GM23338 (cell line): ENCODE data around the gene PCBP3. TPM values are rescaled to one million over a fixed set of nuclear protein-coding genes. Genes with fewer than 3 reads are reported as not detected.

ENCODE experiments used
- ATAC-seq: fragments of 200-7000 bp; cut with Tn5 transposase; 3 replicates; pipeline ENCODE4 v1.9.1; 2020
- DNase-seq: peaks from one replicate; pipeline ENCODE4 v3.0.0-alpha.2; 2015; ENCODE audit warnings: low spot score
- H2AFZ ChIP-seq: fragments of 200-600 bp; sonication (generic); 2 replicates; pipeline ENCODE4 v1.8.0; 2016; ENCODE audit warnings: antibody characterized with exemption, mild to moderate bottlenecking, moderate library complexity
- H3F3A ChIP-seq: fragments of 200-600 bp; sonication (generic); replicated peaks from 2 replicates; pipeline ENCODE4 v1.8.0; 2017; ENCODE audit warnings: antibody characterized with exemption, mixed run types, low read depth
- H3K27ac ChIP-seq: fragments of 200-600 bp; sonication (generic); 2 replicates; pipeline ENCODE4 v1.6.1; 2016; ENCODE audit warnings: low read depth
- H3K27me3 ChIP-seq: fragments of 200-600 bp; sonication (generic); 2 replicates; pipeline ENCODE4 v1.8.0; 2016; ENCODE audit warnings: mild to moderate bottlenecking, mixed run types, moderate library complexity; ENCODE audit not compliant: insufficient read depth
- H3K36me3 ChIP-seq: fragments of 200-600 bp; sonication (generic); 2 replicates; pipeline ENCODE4 v1.8.0; 2016; ENCODE audit warnings: mild to moderate bottlenecking; ENCODE audit not compliant: insufficient read depth
- H3K4me1 ChIP-seq: fragments of 200-600 bp; sonication (generic); 2 replicates; pipeline ENCODE4 v1.8.0; 2016; ENCODE audit warnings: mild to moderate bottlenecking, moderate library complexity; ENCODE audit not compliant: insufficient read depth
- H3K4me2 ChIP-seq: fragments of 200-600 bp; sonication (generic); 2 replicates; pipeline ENCODE4 v1.7.1; 2017; ENCODE audit warnings: mixed run types
- H3K4me3 ChIP-seq: fragments of 200-600 bp; sonication (generic); 2 replicates; pipeline ENCODE4 v1.6.1; 2016; ENCODE audit warnings: mixed run types
- H3K79me2 ChIP-seq: fragments of 200-600 bp; sonication (generic); replicated peaks from 2 replicates; pipeline ENCODE4 v1.8.0; 2017; ENCODE audit warnings: mild to moderate bottlenecking; ENCODE audit not compliant: insufficient read depth
- H3K9me2 ChIP-seq: fragments of 200-600 bp; sonication (generic); 2 replicates; pipeline ENCODE4 v1.8.0; 2017; ENCODE audit not compliant: insufficient read depth
- H4K20me1 ChIP-seq: fragments of 200-600 bp; sonication (generic); replicated peaks from 2 replicates; pipeline ENCODE4 v1.8.0; 2017; ENCODE audit warnings: mild to moderate bottlenecking; ENCODE audit not compliant: insufficient read depth
- H3K27ac Mint-ChIP-seq: 2 replicates; pipeline ENCODE4 v1.8.0; 2020; ENCODE audit warnings: inconsistent platforms, mild to moderate bottlenecking, moderate library complexity, mixed read lengths
- H3K27me3 Mint-ChIP-seq: 3 replicates; pipeline ENCODE4 v1.8.0; 2022; ENCODE audit warnings: low read depth, mild to moderate bottlenecking, moderate library complexity, mixed read lengths, inconsistent platforms; ENCODE audit not compliant: insufficient read depth, poor library complexity
- H3K36me3 Mint-ChIP-seq: 3 replicates; pipeline ENCODE4 v1.8.0; 2021; ENCODE audit warnings: low read depth, mild to moderate bottlenecking, inconsistent platforms, moderate library complexity, mixed read lengths
- H3K4me1 Mint-ChIP-seq: 3 replicates; pipeline ENCODE4 v1.8.0; 2020; ENCODE audit warnings: mild to moderate bottlenecking, inconsistent platforms, mixed read lengths
- H3K4me3 Mint-ChIP-seq: 3 replicates; pipeline ENCODE4 v1.8.0; 2021; ENCODE audit warnings: moderate library complexity, mild to moderate bottlenecking, inconsistent platforms, mixed read lengths
- H3K9me3 Mint-ChIP-seq: 3 replicates; pipeline ENCODE4 v1.8.0; 2020; ENCODE audit warnings: moderate library complexity, mild to moderate bottlenecking, inconsistent platforms, mixed read lengths
- CTCF ChIP-seq, 2 experiments: fragments of 200-600 bp in 1 of 2; sonication (generic) in 1 of 2; conservative IDR thresholded peaks; 2 replicates each; pipeline versions ENCODE4 v1.5.1 to v1.6.1; 2016 to 2017; ENCODE audit warnings: antibody characterized with exemption in 2 of 2, low read depth in 2 of 2, mild to moderate bottlenecking in 2 of 2, moderate library complexity in 1 of 2
- EZH2 ChIP-seq: fragments of 200-600 bp; sonication (generic); IDR thresholded peaks from one replicate; pipeline ENCODE4 v1.8.0; 2017; ENCODE audit warnings: antibody characterized with exemption, mild to moderate bottlenecking, low read depth; ENCODE audit not compliant: unreplicated experiment
- EZH2phosphoT487 ChIP-seq: fragments of 200-600 bp; sonication (generic); IDR thresholded peaks from one replicate; pipeline ENCODE4 v1.8.1; 2018; ENCODE audit warnings: antibody characterized with exemption; ENCODE audit not compliant: unreplicated experiment
- ZNF114 ChIP-seq: fragments of 250-450 bp; sonication (Bioruptor Pico); IDR thresholded peaks from 2 replicates; pipeline ENCODE4 v1.5.0; 2020; ENCODE audit warnings: mild to moderate bottlenecking, moderate library complexity
- ZNF462 ChIP-seq: fragments of 250-450 bp; sonication (Bioruptor Pico); IDR thresholded peaks from 2 replicates; pipeline ENCODE4 v1.5.0; 2020; ENCODE audit warnings: mild to moderate bottlenecking, moderate library complexity
- polyA plus RNA-seq: library from polyadenylated mRNA; unstranded; fragments of >200 nt; fragmentation: Nextera tagmentation; extraction: Ambion mirVana; gene quantifications from 2 replicates; pipeline ENCODE4 v1.2.1, GENCODE V29; 2016
- total RNA-seq: library from RNA; depleted of rRNA; stranded (reverse); fragments of >200 nt; shearing (Covaris generic); gene quantifications from 2 replicates; pipeline ENCODE4 v1.2.3, GENCODE V29; 2014
- TF ChIP-seq, protein P1 (sequence below): IDR thresholded peaks from one replicate; pipeline ENCODE4 v1.6.1; 2018; ENCODE audit warnings: antibody characterized with exemption; ENCODE audit not compliant: unreplicated experiment
- TF ChIP-seq, protein P2 (sequence below): IDR thresholded peaks from 2 replicates; pipeline ENCODE4 v1.6.1; 2016; ENCODE audit warnings: antibody characterized with exemption

The PCBP3 gene
- total and polyA plus RNA-seq, 2 experiments from 2014 or later, result 7.1 to 9.1 TPM

- TF ChIP-seq, protein P1, sequence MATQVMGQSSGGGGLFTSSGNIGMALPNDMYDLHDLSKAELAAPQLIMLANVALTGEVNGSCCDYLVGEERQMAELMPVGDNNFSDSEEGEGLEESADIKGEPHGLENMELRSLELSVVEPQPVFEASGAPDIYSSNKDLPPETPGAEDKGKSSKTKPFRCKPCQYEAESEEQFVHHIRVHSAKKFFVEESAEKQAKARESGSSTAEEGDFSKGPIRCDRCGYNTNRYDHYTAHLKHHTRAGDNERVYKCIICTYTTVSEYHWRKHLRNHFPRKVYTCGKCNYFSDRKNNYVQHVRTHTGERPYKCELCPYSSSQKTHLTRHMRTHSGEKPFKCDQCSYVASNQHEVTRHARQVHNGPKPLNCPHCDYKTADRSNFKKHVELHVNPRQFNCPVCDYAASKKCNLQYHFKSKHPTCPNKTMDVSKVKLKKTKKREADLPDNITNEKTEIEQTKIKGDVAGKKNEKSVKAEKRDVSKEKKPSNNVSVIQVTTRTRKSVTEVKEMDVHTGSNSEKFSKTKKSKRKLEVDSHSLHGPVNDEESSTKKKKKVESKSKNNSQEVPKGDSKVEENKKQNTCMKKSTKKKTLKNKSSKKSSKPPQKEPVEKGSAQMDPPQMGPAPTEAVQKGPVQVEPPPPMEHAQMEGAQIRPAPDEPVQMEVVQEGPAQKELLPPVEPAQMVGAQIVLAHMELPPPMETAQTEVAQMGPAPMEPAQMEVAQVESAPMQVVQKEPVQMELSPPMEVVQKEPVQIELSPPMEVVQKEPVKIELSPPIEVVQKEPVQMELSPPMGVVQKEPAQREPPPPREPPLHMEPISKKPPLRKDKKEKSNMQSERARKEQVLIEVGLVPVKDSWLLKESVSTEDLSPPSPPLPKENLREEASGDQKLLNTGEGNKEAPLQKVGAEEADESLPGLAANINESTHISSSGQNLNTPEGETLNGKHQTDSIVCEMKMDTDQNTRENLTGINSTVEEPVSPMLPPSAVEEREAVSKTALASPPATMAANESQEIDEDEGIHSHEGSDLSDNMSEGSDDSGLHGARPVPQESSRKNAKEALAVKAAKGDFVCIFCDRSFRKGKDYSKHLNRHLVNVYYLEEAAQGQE, result no peak
Observed at GRCh38 chr21:45802425-45802824, 158.9 kb downstream of the PCBP3 start (continued).

- no peak for ATAC-seq
- H4K20me1 ChIP-seq, result no peaks in the 10 kb centered on the region
- H3K4me2 ChIP-seq, result no peak overlapping the region
- TF ChIP-seq EZH2phosphoT487 (no peak), ZNF114 (no peak), CTCF (conservative IDR thresholded peaks at IDR 0.05; ENCODE audit: low read depth in 2 of 2) (no peak), ZNF462 (CRISPR knock-in tag) (no peak), EZH2 (no peak)
- TF ChIP-seq, protein P1, result no peak
- TF ChIP-seq, protein P2, sequence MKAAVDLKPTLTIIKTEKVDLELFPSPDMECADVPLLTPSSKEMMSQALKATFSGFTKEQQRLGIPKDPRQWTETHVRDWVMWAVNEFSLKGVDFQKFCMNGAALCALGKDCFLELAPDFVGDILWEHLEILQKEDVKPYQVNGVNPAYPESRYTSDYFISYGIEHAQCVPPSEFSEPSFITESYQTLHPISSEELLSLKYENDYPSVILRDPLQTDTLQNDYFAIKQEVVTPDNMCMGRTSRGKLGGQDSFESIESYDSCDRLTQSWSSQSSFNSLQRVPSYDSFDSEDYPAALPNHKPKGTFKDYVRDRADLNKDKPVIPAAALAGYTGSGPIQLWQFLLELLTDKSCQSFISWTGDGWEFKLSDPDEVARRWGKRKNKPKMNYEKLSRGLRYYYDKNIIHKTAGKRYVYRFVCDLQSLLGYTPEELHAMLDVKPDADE, result no peak
Observed at GRCh38 chr21:45802956-45803617, 159.6 kb downstream of the PCBP3 start.

More at GRCh38 chr21:45802956-45803617, 159.6 kb downstream of the PCBP3 start:
- Histone ChIP-seq H3K4me3 (no peak overlapping the region), H3K9me2 (no peaks in the 10 kb centered on the region), H3K79me2 (no peaks in the 10 kb centered on the region), H3F3A (no peaks in the 10 kb centered on the region), H3K27ac (no peak overlapping the region), H2AFZ (no peak overlapping the region), H3K27me3 (no peaks in the 10 kb centered on the region), H3K36me3 (no peaks in the 10 kb centered on the region), H3K4me1 (no peaks in the 10 kb centered on the region)
- Mint-ChIP-seq H3K27me3 (no peaks in the 10 kb centered on the region), H3K4me1 (peaks cover 3% of the 10 kb centered on the region; the same call in 2 of the 3 replicates), H3K36me3 (no peaks in the 10 kb centered on the region), H3K27ac (no peak overlapping the region), H3K4me3 (no peak overlapping the region), H3K9me3 (peaks cover 3% of the 10 kb centered on the region; the same call in 1 of the 3 replicates)
- no peak for DNase-seq
